ENCODE data around the gene ZFP1.

- TF ChIP-seq POLR2A (IDR thresholded peaks at IDR 0.05) (no peak), CTCF (IDR thresholded peaks at IDR 0.05) (no peak)
Measured at GRCh38 chr16:75102595-75102994, 45.7 kb upstream of the ZFP1 start.
